ENCODE results near the gene OR52K2. TPM values are rescaled to one million over a fixed set of nuclear protein-coding genes. Genes with fewer than 3 reads are reported as not detected.
"Not testable (repeated sequence)": the region's sequence is repeated elsewhere in the genome, so short reads cannot be mapped to it uniquely, and the experiment has no call there.

The OR52K2 gene
- polyA plus RNA-seq (ENCODE audit: low read depth in 6 of 6), result not detected

DNA sequence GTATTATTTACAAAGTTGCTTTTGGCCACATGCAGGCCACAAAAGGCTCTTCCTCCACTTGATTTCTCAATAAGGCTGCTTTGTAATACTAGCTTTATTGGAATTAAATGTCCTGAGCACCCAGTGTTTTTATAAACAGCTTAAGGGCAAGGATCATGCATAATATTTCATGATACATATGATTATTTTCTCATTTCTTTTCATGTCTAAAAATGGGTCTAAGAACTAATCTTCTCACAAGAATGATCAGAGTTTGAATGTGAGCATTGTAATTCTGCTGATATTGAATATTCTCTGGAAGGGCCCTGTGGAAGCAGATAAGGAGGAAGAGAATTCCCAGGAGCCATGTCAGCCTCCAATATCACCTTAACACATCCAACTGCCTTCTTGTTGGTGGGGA lies at the start of gene OR52K2:
TSS of gene OR52K2 (plus strand) at position 301 of the 400 bp plus-strand sequence. CDS start at position 346, 45 bp downstream.
- Mint-ChIP-seq H3K4me1 (peaks cover 0 to under 1% (median 0%) of the 10 kb centered on the region in 3 donors), H3K4me3 (no peak within 1 kb of the TSS), H3K9me3 (peaks cover 0 to 6% (median 2%) of the 10 kb centered on the region in 7 donors), H3K27me3 (peaks cover 2 to 10% (median 5%) of the 10 kb centered on the region in 3 donors), H3K36me3 (peaks cover 0 to 3% of the 10 kb centered on the region in 2 donors), H3K27ac (no peak within 1 kb of the TSS)
- ATAC-seq (ENCODE audit: low read depth in 2 of 2) (no peak), DNase-seq (no peak)

DNA sequence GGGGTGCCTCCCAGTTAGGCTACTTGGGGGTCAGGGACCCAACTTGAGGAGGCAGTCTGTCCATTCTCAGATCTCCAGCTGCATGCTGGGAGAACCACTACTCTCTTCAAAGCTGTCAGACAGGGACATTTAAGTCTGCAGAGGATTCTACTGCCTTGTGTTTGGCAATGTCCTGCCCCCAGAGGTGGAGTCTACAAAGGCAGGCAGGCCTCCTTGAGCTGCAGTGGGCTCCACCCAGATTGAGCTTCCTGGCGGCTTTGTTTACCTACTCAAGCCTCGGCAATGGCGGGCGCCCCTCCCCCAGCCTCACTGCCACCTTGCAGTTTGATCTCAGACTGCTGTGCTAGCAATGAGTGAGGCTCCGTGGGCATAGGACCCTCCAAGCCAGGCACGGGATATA lies 42.9 kb upstream of the OR52K2 start:
- not testable (repeated sequence) for ATAC-seq (ENCODE audit: low read depth in 2 of 2); H3K4me3 Mint-ChIP-seq; H3K27ac Mint-ChIP-seq; DNase-seq; H3K4me1 Mint-ChIP-seq; H3K36me3 Mint-ChIP-seq
- Mint-ChIP-seq H3K9me3 (peaks cover 0 to 18% (median 10%) of the 10 kb centered on the region in 7 donors), H3K27me3 (peaks cover 32 to 49% (median 40%) of the 10 kb centered on the region in 3 donors)

DNA sequence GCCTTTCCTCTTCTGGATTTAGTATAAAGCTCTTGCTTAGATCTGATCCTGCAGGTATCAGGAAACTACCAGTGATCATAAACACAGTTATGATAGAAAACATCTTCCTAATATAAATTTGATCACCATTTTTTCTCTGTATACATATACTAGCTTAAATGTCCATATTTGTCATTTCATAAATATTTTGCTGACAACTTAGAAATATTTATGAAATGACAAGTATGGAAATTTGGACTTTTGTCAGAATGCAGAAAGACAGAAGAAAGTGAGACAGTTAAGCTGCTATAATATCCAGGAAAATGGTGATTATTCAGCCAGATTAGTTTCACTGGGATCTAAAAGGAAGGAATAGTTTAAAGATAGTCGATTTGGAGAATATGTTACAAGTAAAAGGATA lies 32.8 kb upstream of the OR52K2 start:
- Mint-ChIP-seq H3K9me3 (no peaks in the 10 kb centered on the region), H3K4me1 (no peaks in the 10 kb centered on the region), H3K36me3 (no peaks in the 10 kb centered on the region), H3K27ac (no peak overlapping the region), H3K4me3 (no peak overlapping the region), H3K27me3 (peaks cover 27 to 34% (median 30%) of the 10 kb centered on the region in 3 donors)
- ATAC-seq (ENCODE audit: low read depth in 2 of 2), result no peak
- DNase-seq, result no peak

DNA sequence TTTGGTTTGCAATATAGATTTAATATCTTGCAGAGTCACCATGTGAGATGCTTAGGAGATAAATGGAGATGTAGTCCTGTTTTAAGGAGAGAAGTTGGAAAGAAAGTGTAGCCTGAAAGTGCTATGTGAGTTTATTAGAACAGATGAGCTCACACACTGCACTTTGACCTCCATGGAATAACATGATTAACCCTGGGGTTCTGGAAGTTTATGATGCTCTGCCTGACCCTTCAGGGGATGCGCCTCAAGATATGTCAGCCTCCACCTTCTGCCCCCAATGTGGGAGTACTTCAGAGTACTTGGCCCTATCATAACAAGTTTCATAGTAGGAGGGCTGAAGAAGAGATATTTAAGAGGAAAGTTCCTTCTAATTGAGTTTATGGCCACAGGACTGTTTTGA lies 32.3 kb upstream of the OR52K2 start:
- no peak for ATAC-seq (ENCODE audit: low read depth in 2 of 2)
- no peak overlapping the region for H3K27ac Mint-ChIP-seq
- H3K4me3 Mint-ChIP-seq, result no peak overlapping the region
- H3K4me1 Mint-ChIP-seq, result no peaks in the 10 kb centered on the region
- peaks cover 27 to 31% (median 29%) of the 10 kb centered on the region in 3 donors for H3K27me3 Mint-ChIP-seq
- H3K36me3 Mint-ChIP-seq, result no peaks in the 10 kb centered on the region
- no peak for DNase-seq
- H3K9me3 Mint-ChIP-seq, result no peaks in the 10 kb centered on the region

DNA sequence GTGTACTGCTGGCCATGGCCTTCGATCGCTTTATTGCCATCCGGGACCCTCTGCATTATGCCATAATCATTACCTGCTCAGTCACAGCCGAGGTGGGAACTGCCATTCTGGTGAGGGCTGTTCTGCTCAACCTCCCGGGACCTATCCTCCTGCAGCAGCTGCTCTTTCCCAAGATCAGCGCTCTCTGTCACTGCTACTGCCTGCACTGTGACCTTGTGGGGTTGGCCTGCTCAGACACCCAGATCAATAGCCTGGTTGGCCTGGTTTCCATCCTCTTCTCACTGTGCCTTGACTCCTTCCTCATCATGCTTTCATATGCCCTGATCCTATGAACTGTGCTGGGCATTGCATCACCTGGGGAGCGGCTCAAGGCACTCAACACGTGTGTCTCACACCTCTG lies 30.7 kb upstream of the OR52K2 start:
- Mint-ChIP-seq H3K27ac (no peak overlapping the region), H3K27me3 (peaks cover 19 to 29% (median 24%) of the 10 kb centered on the region in 3 donors), H3K4me3 (no peak overlapping the region), H3K4me1 (no peaks in the 10 kb centered on the region), H3K36me3 (no peaks in the 10 kb centered on the region), H3K9me3 (no peaks in the 10 kb centered on the region)
- no peak for DNase-seq
- no peak for ATAC-seq (ENCODE audit: low read depth in 2 of 2)

DNA sequence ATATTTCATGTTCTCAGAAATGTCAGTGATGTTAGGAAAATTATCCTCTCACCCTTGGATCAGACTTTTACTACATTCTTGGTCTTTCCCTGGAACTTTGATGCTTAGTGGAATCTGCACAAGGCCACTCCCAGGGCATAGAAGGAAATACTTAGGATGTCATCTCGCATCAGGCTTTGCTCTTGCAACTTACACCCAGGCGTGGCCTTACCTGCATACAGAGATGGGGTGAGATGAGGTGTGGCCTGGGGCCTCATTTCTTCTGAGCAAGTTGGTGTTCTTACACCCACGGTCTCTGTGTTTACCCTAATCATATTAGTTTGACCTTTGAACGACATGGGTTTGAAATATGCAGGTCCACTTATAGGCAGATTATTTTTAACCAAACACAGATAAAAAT lies 19.0 kb upstream of the OR52K2 start:
- no peak overlapping the region for H3K27ac Mint-ChIP-seq
- ATAC-seq (ENCODE audit: low read depth in 2 of 2) (no peak), DNase-seq (no peak)
- H3K27me3 Mint-ChIP-seq, result peaks cover 12 to 33% (median 30%) of the 10 kb centered on the region in 3 donors
- H3K4me1 Mint-ChIP-seq, result no peaks in the 10 kb centered on the region
- H3K36me3 Mint-ChIP-seq, result no peaks in the 10 kb centered on the region
- H3K4me3 Mint-ChIP-seq, result no peak overlapping the region
- no peaks in the 10 kb centered on the region for H3K9me3 Mint-ChIP-seq

DNA sequence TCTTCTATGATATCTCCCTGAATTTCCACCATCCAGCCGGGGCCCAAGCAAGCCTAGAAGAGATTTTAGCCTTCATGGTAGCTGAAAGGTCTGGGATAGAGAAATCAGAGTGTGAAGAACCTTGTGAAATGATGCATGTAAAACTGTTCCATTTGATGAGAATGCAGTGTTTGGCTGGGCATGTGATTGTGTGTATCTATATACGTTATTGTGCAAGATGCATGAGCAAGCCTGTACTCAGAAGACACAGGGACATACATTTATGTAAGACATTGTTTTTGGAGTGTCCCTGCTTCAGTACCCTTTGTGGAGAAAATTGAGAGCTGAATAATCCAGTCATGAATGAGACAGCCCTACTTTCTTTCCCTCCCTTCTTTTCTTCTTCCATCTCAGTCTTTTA lies 15.2 kb upstream of the OR52K2 start:
- Mint-ChIP-seq H3K4me3 (no peak overlapping the region), H3K36me3 (no peaks in the 10 kb centered on the region), H3K9me3 (peaks cover 0 to 4% (median under 1%) of the 10 kb centered on the region in 7 donors), H3K27me3 (peaks cover 32 to 51% (median 43%) of the 10 kb centered on the region in 3 donors), H3K27ac (no peak overlapping the region), H3K4me1 (no peaks in the 10 kb centered on the region)
- ATAC-seq (ENCODE audit: low read depth in 2 of 2) (no peak), DNase-seq (no peak)

DNA sequence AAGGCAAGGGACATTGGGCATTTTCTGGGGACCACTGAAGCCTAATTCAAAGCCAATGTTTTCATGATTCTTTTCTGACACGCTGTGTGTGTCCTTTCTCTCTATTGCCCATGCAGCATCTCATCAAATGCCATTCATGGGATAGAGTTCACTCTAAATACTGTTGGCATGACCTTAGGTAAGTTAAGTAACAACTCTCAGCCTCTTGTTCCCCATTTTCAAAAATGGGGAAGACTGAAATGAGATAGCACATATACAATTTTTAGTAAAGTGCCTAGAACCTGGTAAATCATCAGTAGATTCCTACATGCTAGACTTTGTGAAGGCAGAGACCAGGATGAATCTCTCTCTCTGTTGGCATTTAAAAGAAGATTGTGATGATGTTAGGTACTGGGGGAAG lies 12.7 kb upstream of the OR52K2 start:
- Mint-ChIP-seq H3K36me3 (no peaks in the 10 kb centered on the region), H3K27ac (no peak overlapping the region), H3K9me3 (peaks cover 0 to 12% (median 6%) of the 10 kb centered on the region in 7 donors), H3K4me3 (no peak overlapping the region), H3K27me3 (peaks cover 29 to 48% (median 38%) of the 10 kb centered on the region in 3 donors), H3K4me1 (no peaks in the 10 kb centered on the region)
- no peak for ATAC-seq (ENCODE audit: low read depth in 2 of 2)
- DNase-seq, result no peak

DNA sequence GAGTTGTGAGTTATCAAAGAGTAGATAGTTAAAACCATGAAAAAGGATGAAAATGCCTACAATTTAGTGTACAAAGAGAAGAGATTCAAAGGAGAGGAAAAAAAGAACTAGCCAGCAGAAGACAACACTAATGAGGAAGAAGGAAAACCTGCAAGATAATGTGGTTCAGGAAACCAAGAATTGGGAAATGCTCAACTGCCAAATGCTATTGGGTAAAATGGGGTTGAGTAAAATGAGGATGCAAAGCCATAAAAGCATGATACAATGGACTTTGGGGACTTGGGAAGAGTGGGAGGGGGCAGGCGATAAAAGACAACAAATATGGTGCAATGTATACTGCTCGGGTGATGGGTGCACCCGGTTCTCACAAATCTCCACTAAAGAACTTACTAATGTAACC lies 7.6 kb upstream of the OR52K2 start:
- no peaks in the 10 kb centered on the region for H3K36me3 Mint-ChIP-seq
- H3K9me3 Mint-ChIP-seq, result peaks cover 0 to 12% (median 6%) of the 10 kb centered on the region in 7 donors
- no peak for ATAC-seq (ENCODE audit: low read depth in 2 of 2)
- DNase-seq, result no peak
- no peak overlapping the region for H3K4me3 Mint-ChIP-seq
- H3K4me1 Mint-ChIP-seq, result no peaks in the 10 kb centered on the region
- H3K27ac Mint-ChIP-seq, result no peak overlapping the region
- H3K27me3 Mint-ChIP-seq, result peaks cover 4 to 19% (median 14%) of the 10 kb centered on the region in 3 donors

DNA sequence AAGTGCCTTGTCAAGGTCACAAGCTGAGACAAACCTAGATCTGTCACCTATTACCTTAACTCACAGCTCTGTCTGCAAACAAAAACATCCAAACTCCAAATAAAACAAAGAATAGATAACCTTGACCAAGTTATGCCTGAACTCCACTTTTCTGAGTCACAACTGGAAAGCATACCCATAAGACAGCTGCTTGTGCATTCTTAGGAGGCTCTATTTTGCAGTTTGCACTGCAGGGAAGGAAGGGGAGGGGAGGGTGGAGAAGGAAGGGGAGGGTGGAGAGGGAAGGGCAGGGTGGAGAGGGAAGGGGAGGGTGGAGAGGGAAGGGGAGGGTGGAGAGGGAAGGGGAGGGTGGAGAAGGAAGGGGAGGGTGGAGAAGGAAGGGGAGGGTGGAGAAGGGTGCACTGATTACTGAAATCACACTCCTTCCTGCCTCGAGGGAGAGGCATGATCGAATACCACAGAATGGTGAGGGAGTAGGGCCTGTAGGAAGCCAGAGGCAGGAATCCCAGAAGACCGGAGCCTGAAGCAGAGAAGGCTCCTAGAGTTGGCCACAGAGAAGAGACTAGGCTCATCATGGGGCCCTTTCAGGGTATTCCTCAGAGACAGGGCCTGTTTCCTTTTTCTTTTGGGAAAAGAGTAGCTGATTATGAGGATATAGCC lies 5.7 kb upstream of the OR52K2 start:
- no peak for DNase-seq
- Mint-ChIP-seq H3K27ac (no peak overlapping the region), H3K4me3 (no peak overlapping the region), H3K27me3 (peaks cover 0 to 10% (median 8%) of the 10 kb centered on the region in 3 donors), H3K36me3 (no peaks in the 10 kb centered on the region), H3K9me3 (peaks cover 0 to 12% (median 6%) of the 10 kb centered on the region in 7 donors), H3K4me1 (no peaks in the 10 kb centered on the region)
- ATAC-seq (ENCODE audit: low read depth in 2 of 2), result no peak

DNA sequence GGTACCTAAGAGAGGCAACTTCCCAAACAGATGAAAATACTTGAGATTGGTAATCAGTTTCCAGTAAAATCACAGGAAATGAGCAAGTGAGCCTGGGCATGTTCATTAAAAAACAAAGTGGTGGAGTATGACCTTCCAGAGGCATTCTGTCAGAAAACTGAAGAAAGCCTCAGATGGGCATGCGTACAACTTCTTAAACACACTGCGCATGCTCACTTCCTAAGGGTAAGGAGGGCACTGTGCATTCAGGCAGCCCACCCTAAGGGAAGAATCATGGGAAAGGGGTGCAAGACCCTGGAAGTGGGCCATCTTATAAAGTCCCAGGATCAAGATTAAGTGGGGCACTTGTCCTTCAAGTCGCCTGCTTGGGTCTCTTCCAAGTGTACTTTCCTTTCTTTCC lies 4.0 kb downstream of the OR52K2 start:
- peaks cover 19 to 21% (median 20%) of the 10 kb centered on the region in 3 donors for H3K27me3 Mint-ChIP-seq
- ATAC-seq (ENCODE audit: low read depth in 2 of 2) (no peak), DNase-seq (no peak)
- H3K4me3 Mint-ChIP-seq, result peak overlapping the region in 1 of 8 donors; percentile 18
- peaks cover 0 to 6% of the 10 kb centered on the region in 2 donors for H3K36me3 Mint-ChIP-seq
- peak overlapping the region in 1 of 6 donors; percentile 23 for H3K27ac Mint-ChIP-seq
- H3K9me3 Mint-ChIP-seq, result peaks cover 4 to 21% (median 13%) of the 10 kb centered on the region in 7 donors
- peaks cover 4 to 11% (median 5%) of the 10 kb centered on the region in 3 donors for H3K4me1 Mint-ChIP-seq

DNA sequence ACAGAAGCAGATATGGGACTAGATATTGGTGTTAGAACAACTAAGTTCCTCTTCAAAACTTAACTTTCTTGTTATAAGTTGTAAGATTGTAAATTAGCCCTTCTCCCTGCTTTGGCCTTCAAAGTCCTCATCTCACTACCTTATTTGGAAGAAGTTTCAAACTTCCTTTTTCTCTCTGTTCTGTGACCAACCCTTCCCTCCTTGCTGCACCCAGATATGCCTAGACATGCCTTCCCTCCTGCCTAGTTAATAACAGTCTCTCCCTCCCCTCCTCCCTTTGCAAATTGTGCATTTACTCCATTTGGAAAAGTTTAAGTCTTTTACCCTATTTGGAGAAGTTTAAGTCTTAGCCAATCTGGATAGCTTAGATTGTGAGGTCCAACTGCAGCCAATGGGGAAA lies 4.9 kb downstream of the OR52K2 start:
- peaks cover 4 to 21% (median 13%) of the 10 kb centered on the region in 7 donors for H3K9me3 Mint-ChIP-seq
- no peak for DNase-seq

DNA sequence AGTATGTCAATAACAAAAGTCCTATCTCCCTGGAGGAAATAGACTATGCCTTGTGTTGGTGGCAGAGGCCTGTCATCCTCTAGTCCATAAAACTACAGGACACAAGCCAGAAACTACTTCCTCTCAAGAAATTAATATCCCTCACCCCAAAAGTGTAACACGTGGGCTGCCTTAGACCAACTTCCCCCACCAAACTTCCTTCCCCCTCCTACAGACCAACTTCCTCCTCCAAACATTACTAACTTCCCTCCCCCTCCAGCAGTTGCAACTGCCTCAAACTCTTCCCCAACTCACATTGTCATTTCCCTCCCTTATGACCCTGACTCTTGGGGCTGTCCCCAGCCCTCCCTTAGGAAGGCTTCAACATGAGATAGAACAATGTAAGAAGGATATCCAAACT lies 6.3 kb downstream of the OR52K2 start:
- Mint-ChIP-seq H3K27ac (peak overlapping the region in 1 of 6 donors; percentile 41), H3K9me3 (peaks cover 4 to 21% (median 13%) of the 10 kb centered on the region in 7 donors), H3K27me3 (peaks cover 15 to 26% (median 23%) of the 10 kb centered on the region in 3 donors), H3K4me3 (no peak overlapping the region), H3K36me3 (peaks cover 0 to 6% of the 10 kb centered on the region in 2 donors), H3K4me1 (peaks cover 4 to 26% (median 5%) of the 10 kb centered on the region in 3 donors)
- DNase-seq (no peak), ATAC-seq (ENCODE audit: low read depth in 2 of 2) (no peak)

More for the DNA sequence above, 4.9 kb downstream of the OR52K2 start:
- H3K36me3 Mint-ChIP-seq, result peaks cover 0 to 6% of the 10 kb centered on the region in 2 donors
- peak overlapping the region in 1 of 8 donors; percentile 16 for H3K4me3 Mint-ChIP-seq
- no peak overlapping the region for H3K27ac Mint-ChIP-seq
- H3K4me1 Mint-ChIP-seq, result peaks cover 4 to 13% (median 5%) of the 10 kb centered on the region in 3 donors
- no peak for ATAC-seq (ENCODE audit: low read depth in 2 of 2)
- H3K27me3 Mint-ChIP-seq, result peaks cover 19 to 23% (median 20%) of the 10 kb centered on the region in 3 donors

DNA sequence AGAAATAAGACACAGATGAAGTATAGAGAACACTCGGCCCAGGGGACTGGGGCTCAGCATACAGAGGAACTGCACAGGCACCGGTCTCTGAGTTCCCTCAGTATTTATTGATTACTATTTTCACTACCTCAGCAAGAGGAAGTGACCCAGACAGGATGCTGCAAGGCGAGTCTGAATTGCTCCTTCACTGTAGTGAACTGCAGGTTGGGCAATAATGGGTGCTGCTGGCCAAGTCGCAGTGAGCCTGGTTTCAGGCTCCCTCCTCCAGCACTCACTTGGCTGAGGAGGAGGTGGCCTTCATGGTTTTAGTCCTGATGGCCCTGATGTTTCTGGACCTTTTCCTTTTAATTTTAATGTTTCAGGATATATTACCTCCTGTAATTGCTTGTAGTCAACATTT lies 10.4 kb downstream of the OR52K2 start:
- DNase-seq (no peak), ATAC-seq (ENCODE audit: low read depth in 2 of 2) (peak in 1 of 2 donors; percentile 38)
- Mint-ChIP-seq H3K36me3 (peaks cover 0 to 6% of the 10 kb centered on the region in 2 donors), H3K4me3 (no peak overlapping the region), H3K9me3 (peaks cover 11 to 21% (median 15%) of the 10 kb centered on the region in 7 donors), H3K4me1 (peaks cover 4 to 24% (median 5%) of the 10 kb centered on the region in 3 donors), H3K27ac (peak overlapping the region in 2 of 6 donors; percentile 50 to 55), H3K27me3 (peaks cover 22 to 35% (median 32%) of the 10 kb centered on the region in 3 donors)

Measured in naive B cell (primary cell).